Hepatocyte (in vitro differentiated cells): ENCODE measurements around the gene TAS2R19.

Experiments
- CTCF ChIP-seq: fragments of 200-600 bp; sonication (generic); IDR thresholded peaks from 2 replicates; pipeline ENCODE4 v1.5.1; 2016; ENCODE audit warnings: antibody characterized with exemption, mild to moderate bottlenecking; ENCODE audit not compliant: poor library complexity
- EZH2 ChIP-seq: fragments of 200-600 bp; sonication (generic); IDR thresholded peaks from 2 replicates; pipeline ENCODE4 v1.6.1; 2016; ENCODE audit warnings: antibody characterized with exemption, mild to moderate bottlenecking, borderline replicate concordance
- EZH2phosphoT487 ChIP-seq: fragments of 200-600 bp; sonication (generic); IDR thresholded peaks from one replicate; pipeline ENCODE4 v1.6.1; 2018; ENCODE audit warnings: antibody characterized with exemption, mild to moderate bottlenecking, low read depth, moderate library complexity; ENCODE audit not compliant: unreplicated experiment, severe bottlenecking

- TF ChIP-seq CTCF, result no peak
- no peak for TF ChIP-seq EZH2phosphoT487
- no peak for TF ChIP-seq EZH2
Observed at GRCh38 chr12:10982244-10982643, 40.2 kb downstream of the TAS2R19 start.
